Stimulated activated naive CD8-positive, alpha-beta T cell treated with anti-CD3 and anti-CD28 coated beads, Interleukin-15, Interleukin-2, amounts not matched to agents 100 U/mL and 50 U/mL, for 24 hours (primary cell): ENCODE results near the gene FRAS1.
"Not testable (repeated sequence)": the region's sequence is repeated elsewhere in the genome, so short reads cannot be mapped to it uniquely, and the experiment has no call there.

Experiments used
- ATAC-seq: fragments of 150-1000 bp; cut with Tn5 transposase; one replicate; pipeline ENCODE4 v1.10.0; 2021
- DNase-seq: peaks from one replicate; pipeline ENCODE4 v3.0.0; 2021

FRAS1 gene

DNA sequence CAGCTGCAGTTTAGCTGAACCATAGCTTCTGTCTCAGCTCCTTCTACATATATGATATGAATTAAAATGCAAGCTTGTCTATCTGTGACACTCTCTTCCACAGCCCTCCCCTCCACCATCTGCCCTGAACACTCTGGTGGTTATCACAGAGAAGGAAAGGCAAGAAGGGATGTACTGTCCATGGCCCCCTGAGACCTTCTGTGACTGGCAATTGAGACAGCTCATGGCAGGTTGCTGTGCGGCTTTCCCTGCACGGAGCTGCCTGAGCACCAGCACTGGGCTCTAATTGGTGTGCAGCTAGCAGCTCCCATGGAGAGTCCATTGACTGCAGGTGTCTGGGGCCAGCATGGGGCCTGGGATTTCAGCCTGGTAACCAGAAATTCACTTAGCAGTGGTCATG lies 384.6 kb downstream of the FRAS1 start:
- ATAC-seq: no peak

DNA sequence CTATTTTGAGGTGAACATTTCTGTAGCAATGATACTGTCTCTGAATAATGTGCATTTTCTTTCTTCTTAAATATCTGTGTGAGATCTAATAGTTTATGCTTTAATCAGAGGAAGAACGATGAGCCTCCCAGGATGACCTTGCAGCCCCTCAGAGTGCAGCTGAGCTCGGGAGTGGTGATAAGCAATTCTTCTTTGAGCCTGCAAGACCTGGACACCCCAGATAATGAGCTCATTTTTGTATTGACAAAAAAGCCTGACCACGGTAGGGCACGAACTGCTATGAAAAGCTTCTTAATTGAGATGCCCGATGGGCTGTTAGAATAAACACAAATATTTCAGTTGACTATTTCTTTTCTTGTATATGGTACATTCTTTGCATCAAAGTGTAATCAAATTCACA lies 389.5 kb downstream of the FRAS1 start:
- DNase-seq: no peak
- ATAC-seq: no peak

More for the DNA sequence above, 384.6 kb downstream of the FRAS1 start:
- DNase-seq: no peak

DNA sequence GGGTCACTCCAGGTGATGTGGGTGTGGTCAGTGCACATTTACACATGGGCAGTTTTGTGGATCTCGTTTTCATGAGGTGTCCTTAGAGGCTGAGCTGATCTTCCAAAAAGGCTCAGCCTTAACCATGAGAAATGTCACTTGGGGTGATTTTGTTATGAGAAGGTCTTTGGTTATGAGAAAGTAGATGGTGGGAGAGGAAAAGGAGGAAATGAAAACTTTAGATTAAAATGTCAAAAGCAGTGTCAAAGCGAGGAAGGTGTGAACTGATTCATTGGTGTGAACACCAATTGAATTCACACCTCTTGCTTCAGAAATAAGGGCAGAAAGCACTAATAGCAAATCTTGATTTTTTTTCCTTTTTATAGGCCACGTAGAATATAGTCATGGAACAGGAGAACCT lies 394.3 kb downstream of the FRAS1 start:
- ATAC-seq (no peak), DNase-seq (no peak)

DNA sequence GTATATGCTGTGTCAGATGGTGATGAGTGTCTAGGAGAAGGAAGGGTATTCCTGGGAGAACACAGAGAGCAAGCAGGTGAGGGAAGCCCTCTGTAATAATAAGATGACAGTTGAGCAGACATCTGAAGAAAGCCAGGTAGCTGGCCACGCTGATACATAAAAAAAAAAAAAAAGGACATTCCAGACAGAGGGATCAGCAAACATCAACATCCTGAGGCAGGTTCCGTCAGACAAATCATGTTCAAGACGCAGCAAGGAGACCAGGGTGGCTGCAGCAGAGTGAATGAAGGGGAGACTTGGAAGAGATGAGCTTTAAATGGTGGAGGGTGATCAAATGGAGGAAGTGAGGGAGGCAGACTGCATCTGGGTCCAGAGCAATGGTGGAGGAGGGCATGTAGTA lies 396.9 kb downstream of the FRAS1 start:
- ATAC-seq: no peak
- DNase-seq: no peak

DNA sequence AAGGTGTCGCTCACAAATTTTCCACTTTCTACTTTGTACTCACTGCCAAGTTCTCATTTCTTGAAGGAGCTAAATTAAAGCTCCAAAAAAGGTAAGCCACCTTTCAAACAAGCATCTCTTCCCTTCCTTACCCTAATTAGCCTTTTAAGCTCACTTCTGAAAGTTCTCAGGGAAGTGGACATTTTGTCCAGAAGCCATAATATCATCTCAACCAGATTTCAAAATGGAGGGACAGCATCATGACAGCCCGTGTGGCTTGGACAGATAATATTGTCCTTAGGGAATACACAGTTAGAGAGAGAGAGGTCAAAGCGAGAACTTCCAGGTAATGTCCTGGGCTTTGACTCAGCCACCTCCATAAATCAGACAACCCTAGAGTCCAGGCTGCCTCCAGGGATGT lies 400.6 kb downstream of the FRAS1 start:
- no peak for DNase-seq
- no peak for ATAC-seq

DNA sequence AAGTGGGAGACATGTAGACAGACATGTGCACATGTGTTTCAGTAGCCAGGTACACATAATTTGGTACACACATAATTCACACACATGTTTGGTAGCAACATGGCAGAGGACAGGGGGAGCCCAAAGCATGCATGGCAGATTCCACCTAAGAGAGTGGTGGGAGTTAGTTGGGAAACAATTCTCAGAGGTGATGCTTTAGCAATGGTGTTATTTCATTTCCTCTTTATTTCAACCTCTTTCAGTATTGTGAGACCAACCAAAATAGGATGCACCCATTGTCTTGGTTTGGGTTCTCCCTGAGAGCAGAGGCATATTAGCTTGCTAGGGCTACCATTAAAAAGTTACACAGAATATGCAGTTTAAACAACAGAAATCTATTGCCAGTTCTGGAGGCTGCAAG lies 402.2 kb downstream of the FRAS1 start:
- DNase-seq (no peak), ATAC-seq (no peak)

DNA sequence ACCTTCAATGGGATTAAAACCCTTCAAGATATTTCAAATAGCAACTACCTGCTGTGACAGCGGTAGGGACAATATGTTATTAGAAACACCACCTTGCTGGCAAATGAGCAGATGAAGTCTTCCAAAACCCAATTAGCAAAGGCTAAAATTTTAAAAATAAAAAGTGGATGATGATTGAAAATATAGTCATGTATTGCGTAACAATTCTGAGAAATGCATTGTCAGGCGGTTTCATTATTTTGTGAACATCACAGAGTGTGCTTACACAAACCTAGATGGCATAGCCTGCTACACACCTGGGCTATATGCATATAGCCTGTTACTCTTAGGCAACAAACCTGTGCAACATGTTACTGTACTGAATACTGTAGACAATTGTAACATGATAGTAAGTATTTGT lies 403.2 kb downstream of the FRAS1 start:
- DNase-seq (no peak), ATAC-seq (no peak)

DNA sequence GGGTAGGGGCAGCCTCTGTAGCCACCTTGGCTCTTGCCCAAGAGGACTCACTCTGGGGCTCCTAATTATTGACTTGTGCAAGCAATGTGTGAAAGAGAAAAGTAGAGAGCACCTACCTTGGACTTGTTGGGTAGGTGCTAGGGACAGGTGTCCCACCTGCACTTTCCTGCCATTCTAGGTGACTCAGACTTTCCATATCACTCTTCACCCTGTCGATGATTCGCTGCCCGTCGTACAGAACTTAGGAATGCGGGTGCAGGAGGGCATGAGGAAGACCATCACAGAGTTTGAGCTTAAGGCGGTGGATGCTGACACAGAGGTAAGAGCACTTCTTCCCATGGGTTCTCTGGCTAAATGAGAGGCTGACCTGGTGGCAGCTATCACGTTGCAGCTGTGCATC lies 407.1 kb downstream of the FRAS1 start:
- DNase-seq: no peak
- no peak for ATAC-seq

DNA sequence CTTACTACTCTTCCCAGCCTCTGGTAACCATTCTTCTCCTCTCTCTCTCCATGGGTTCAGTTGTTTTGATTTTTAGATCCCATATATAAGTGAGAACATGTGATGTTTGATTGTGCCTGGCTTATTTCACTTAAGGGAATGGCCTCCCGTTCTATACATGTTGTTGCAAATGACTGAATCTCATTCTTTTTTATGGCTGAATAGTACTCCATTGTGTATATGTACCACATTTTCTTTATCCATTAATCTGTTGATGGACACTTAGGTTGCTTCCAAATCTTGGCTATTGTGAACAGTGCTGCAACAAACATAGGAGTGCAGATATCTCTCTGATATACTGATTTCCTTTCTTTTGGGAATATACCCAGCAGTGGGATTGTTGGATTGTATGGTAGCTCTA lies 410.1 kb downstream of the FRAS1 start:
- not testable (repeated sequence) for ATAC-seq, DNase-seq

DNA sequence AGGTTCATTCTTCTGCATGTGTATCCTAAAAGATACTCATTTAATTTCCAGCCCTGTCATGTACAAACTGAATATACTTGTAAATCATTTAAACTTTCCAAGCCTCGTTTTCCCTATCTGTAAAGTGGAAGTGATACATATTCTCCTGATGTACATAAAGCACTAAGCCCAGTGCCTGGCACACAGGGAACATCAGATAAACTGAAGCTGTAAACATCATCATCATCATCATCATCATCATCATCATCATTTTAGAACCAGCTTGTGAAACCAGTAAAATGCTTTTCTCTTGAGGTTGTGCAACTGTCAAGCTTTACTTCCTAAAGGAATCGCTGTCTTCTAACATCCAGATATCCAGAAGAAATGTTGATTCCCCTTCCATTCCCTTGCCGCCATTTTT lies 411.1 kb downstream of the FRAS1 start:
- no peak for ATAC-seq
- DNase-seq: no peak

DNA sequence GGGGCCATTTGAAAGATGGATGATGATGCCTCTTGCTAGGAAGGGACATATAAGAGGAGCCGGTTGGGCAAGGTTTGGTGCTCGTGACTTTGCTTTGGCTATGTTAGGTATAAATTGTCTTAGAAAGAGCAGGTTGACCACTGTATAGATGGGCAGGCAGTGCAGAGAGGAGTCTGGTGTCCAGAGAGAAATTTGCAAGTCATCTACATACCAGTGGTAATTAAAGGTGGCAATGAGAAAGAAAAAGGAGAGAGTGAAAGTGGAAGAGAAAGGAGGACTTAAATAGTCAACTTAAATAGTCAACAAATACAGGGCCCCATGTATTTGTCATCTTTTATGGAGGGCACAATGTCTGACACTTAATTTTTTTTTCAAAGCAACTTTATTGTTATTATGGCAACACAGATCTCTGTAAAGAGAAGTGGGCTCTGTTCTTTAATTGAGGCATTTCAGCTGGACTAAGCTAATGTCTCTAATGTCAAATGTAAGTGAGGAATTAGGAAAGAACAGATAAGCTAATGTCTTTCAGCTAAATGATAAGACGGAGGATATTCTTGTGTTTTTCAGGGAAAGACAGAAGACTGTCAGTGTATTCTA lies 419.1 kb downstream of the FRAS1 start:
- ATAC-seq: no peak
- DNase-seq: no peak

DNA sequence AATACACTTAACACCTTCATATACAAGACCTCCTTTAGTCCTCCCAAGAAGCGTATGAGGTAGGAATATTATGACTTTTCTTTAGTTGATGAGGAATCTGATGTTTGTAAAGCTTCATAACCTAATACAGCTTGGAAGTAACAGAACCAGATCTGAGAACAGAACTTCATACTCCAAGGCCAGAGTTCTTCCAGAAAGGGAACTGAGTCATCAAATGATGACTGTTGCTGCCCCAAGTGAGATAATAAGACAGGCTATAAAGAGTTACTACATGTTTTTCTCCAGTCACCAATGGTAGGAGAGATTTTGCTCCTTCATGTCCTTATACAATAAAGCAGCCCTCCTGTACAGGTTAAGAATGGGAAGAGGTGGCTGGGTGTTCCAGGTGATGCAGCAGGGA lies 420.2 kb downstream of the FRAS1 start:
- DNase-seq: no peak

DNA sequence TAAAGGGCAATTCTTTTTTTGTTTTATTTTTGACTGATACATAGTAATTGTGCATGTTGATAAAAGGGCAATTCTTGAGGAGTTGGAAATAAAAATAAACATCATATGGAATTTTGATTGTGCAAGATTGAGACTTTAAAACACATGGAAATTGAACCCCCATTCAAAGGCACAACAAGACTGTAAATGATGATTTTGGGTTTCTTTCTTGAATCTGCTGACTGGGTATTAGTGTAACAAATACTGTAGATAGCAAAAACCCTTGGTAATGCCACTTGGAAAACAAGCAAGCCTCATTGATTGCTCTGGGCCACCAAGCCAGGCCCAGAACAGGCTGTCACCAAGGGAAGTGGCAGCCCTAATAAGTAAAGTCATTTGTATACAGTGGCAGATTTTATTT lies 421.4 kb downstream of the FRAS1 start:
- DNase-seq: no peak
- no peak for ATAC-seq

More for the DNA sequence above, 420.2 kb downstream of the FRAS1 start:
- no peak for ATAC-seq

DNA sequence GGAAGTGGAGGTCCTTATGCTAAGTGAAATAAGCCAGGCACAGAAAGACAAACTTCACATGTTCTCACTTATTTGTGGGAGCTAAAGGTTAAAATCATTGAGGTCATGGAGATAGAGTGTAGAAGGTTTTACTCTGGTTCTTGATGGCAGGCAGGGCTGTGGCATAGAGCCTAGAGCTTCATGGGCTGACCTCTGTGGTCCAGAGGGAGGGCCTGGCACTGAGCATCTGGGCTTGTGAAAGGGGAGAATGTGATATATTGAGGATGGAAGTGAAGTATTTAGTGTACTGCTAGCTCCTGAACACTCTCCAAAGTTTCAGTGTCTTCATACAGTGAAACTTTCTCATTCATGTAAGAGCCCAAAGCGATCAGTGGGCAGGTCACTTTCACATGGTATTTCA lies 423.2 kb downstream of the FRAS1 start:
- ATAC-seq (no peak), DNase-seq (no peak)

DNA sequence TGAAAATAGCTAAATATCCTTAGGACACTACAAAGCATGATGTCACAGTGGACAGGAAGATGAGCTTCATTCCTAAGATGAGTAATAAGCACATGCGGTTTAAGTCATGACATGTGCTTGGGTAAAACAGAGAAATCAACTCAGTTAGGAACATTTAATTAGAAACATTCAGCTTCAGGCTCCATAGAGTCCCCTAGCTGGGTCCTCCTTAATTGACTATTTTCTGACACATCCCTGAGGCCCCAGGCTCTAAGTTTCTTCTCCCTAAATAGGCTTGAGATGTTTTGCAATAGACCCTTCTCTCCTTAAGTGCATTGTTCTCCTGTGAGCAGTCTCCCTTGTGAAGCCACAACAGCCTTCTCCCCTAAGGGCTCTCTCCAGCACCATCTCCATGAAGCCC lies 424.1 kb downstream of the FRAS1 start:
- no peak for ATAC-seq
- DNase-seq: no peak

DNA sequence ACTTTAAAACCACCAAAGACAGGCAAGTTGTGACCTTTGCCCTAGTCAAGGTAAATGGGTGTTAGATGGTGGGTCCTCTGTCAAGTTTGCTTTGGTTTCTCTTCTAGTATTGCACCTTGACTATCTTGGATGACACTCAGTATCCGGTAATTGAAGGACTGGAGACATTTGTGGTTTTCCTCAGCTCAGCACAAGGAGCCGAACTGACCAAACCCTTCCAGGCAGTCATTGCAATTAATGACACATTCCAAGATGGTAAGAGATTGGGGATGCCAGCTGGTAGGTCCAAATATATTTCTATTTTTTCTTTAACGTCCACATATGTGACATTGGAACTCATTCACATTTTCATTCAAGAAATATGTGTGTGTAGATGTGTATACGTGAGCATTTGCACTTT lies 425.2 kb downstream of the FRAS1 start:
- DNase-seq: no peak
- ATAC-seq: no peak

DNA sequence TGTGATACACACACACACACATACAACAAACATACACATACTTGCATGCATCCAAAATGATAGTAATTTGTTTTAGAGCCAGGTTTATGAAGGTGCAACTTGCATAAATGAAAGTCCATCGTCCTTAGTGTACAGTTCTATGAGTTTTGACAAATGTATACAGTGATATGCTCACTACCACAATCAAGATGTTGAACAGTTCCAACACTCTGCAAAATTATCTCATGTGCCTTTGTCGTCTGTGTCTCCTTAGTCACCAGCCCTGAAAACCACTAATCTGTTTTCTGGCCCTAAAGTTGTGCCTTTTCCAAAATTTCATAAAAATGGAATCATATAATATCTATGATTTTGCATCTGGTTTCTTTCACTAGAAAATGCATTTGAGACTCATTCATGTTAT lies 426.7 kb downstream of the FRAS1 start:
- no peak for ATAC-seq
- DNase-seq: no peak

DNA sequence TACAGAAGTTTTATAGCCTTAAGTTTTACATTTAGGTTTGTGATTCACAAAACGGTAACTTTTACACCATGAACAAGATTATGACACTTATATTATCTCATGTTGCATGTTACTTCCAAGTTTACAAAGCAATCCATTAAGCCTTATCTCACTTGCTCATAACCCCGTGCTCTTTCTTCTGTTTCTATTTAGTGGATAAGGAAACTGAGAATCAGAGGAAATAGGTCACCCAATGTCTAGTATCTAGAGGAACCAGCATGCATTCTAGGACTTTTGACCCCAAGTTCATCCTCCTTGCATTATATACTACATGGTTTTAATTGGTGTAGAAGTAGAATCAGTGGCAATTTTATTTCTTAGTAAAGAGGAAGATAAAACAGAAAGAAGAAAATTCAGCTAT lies 427.5 kb downstream of the FRAS1 start:
- no peak for ATAC-seq
- no peak for DNase-seq

DNA sequence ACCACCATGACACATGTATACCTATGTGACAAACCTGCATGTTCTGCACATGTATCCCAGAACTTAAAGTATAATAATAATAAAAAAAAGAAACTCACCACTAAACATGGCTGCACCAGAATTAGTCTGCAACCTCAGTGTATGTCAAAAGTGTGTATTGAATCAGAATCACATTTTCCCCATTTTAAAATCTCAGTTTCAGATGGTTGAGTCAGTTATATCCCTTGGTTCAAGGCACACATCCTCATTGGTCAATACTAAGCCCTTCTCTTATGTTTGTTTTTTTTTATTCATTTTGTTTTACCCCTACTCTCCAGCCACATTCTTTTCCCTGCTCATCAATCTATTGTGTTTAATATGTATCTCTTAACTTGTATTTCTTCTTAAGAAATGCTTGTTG lies 436.6 kb downstream of the FRAS1 start:
- no peak for ATAC-seq

DNA sequence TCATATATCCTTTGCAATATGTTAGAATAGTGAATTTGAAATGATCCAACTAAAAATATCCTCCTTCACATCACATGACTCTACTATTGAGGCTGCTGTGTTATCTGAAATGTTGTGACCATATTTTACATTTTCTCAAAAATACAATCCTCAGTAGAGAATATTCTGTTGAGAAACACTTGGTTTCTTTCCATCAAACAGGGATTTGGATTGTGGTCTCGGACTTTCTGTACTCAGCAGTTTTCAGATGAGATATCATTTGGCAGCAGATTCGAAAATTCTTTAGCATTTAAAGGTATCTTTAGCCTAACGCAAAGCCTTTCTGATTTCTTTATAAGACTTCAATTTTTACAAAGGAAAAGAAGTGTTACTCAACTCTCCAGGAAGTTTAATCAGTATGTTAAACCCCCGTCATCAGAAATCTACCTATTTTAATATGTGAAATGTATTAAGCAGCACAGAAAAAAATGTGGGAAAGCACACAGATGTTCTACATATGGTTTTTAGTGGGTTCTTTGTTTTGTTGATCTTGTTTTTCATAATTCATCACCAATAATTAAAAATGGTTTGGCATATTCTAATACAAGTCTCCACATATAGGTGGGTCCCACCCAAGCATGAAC lies 439.0 kb downstream of the FRAS1 start:
- no peak for DNase-seq
- no peak for ATAC-seq

More for the DNA sequence above, 436.6 kb downstream of the FRAS1 start:
- DNase-seq: no peak

DNA sequence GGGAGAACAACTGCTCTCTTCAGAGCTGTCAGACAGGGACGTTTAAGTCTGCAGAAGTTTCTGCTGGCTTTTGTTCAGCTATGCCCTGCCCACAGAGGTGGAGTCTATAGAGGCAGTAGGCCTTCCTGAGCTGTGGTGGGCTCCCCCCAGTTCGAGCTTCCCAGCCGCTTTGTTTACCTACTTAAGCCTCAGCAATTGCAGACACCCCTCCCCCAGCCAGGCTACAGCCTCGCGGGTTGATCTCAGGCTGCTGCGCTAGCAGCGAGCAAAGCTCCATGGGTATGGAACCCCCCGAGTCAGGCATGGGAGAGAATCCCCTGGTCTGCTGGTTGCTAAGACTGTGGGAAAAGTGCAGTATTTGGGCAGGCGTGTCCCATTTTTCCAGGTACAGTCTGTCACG lies 449.1 kb downstream of the FRAS1 start:
- not testable (repeated sequence) for ATAC-seq, DNase-seq

DNA sequence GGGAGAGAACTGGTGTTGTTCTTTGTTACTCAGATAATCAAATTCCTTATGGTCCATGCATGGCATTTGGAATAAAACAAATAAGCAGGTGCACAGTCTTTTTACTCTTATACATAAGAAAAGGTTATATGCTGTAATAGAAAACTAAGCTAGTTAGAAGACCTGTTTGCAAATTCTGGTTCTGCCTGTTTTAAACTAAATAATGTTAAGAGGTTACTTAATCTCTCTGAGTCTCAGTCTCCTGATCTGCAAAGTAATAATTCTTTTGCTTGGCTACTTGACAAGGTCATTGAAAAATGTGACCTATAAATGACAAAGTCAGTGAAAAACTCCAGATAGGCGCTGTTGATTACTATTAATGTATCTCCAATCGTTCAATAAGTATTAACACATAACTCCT lies 451.9 kb downstream of the FRAS1 start:
- DNase-seq (no peak), ATAC-seq (no peak)

DNA sequence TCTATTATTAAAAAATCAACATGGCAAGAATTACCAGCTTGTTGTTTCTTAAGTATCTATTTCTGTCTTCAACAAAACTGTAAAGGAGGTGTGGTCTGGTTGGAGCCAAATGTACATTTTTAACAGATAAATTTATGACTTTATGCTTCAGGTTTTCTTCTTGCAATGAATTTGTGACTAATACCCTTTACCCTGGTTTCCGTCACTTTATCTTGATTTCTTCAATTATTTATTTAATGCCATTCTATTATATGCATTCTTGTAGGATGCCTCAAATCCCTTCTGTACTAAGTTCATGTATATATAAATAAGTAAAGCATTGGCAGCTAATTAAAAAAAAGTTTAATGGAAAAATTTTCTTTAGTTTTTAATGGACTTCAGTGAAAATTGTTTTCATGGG lies 453.0 kb downstream of the FRAS1 start:
- ATAC-seq (no peak), DNase-seq (no peak)

DNA sequence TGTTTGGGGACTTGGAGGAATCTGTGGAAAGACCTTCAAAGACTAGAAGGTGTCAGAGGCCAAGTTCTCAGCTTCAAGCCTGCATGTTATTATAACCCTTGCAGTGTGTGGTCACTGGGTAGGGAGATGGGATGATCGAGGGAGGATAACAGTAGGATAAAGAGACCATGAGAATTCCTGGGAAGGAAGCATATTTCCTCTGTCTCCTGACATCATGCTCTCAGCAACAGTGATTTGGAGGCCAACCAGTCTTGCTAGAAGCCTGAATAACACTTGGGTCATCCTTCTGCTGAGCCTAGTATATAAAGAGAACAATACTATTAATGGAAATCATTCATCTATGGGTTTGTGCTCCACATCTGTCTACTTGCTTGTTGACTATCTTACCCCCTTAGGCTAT lies 453.6 kb downstream of the FRAS1 start:
- ATAC-seq (no peak), DNase-seq (no peak)
